GM04504 (cell line): ENCODE results near the gene RTN4RL1.

Source experiments
- DNase-seq: peaks from one replicate; pipeline ENCODE4 v3.0.0-alpha.2; 2012; ENCODE audit warnings: low read depth

The RTN4RL1 gene

GRCh38 chr17:2025220-2025621 lies at the start of gene RTN4RL1:
TSS of gene RTN4RL1 (minus strand) at chr17:2025334. CDS start at chr17:2024865, 469 bp downstream.
- peak; percentile 79 for DNase-seq

- DNase-seq, result no peak
These were observed 49.8 kb upstream of the RTN4RL1 start for GRCh38 chr17:2074919-2075318.

GRCh38 chr17:2071455-2072281 lies 46.5 kb upstream of the RTN4RL1 start:
- DNase-seq, result no peak

GRCh38 chr17:2071024-2071385 lies 45.9 kb upstream of the RTN4RL1 start:
- no peak for DNase-seq

- DNase-seq, result no peak
These were observed 45.3 kb upstream of the RTN4RL1 start for GRCh38 chr17:2070241-2071023.

GRCh38 chr17:2068519-2069051 lies 43.5 kb upstream of the RTN4RL1 start:
- DNase-seq, result no peak

GRCh38 chr17:2068031-2068518 lies 42.9 kb upstream of the RTN4RL1 start:
- DNase-seq, result peak; percentile 92

- no peak for DNase-seq
These were observed 42.5 kb upstream of the RTN4RL1 start for GRCh38 chr17:2067608-2068024.

- no peak for DNase-seq
These were observed 42.0 kb upstream of the RTN4RL1 start for GRCh38 chr17:2067048-2067561.

- no peak for DNase-seq
These were observed 40.8 kb upstream of the RTN4RL1 start for GRCh38 chr17:2065949-2066400.

- no peak for DNase-seq
These were observed 40.0 kb upstream of the RTN4RL1 start for GRCh38 chr17:2064980-2065785.

GRCh38 chr17:2064520-2064971 lies 39.4 kb upstream of the RTN4RL1 start:
- no peak for DNase-seq

- DNase-seq, result no peak
These were observed 39.0 kb upstream of the RTN4RL1 start for GRCh38 chr17:2064147-2064489.

GRCh38 chr17:2063261-2064146 lies 38.4 kb upstream of the RTN4RL1 start:
- DNase-seq, result no peak

GRCh38 chr17:2062571-2063183 lies 37.5 kb upstream of the RTN4RL1 start:
- DNase-seq, result no peak

GRCh38 chr17:2061441-2061958 lies 36.4 kb upstream of the RTN4RL1 start:
- DNase-seq, result no peak

- DNase-seq, result no peak
These were observed 35.7 kb upstream of the RTN4RL1 start for GRCh38 chr17:2060681-2061440.

- DNase-seq, result no peak
These were observed 35.2 kb upstream of the RTN4RL1 start for GRCh38 chr17:2060385-2060658.
